ENCODE results near the gene NUDT8. TPM values are rescaled to one million over a fixed set of nuclear protein-coding genes. Genes with fewer than 3 reads are reported as not detected.
A peak's percentile ranks its signal among the peaks of the same experiment; 100 is the strongest.

Gene NUDT8
- total RNA-seq, 2 donors from 2014 or later: 11.5 to 21.8 TPM

- ATAC-seq (no peak), DNase-seq (peak in 1 of 4 donors; percentile 12)
- no peaks in the 10 kb centered on the region for H3K36me3 ChIP-seq (replicated peaks in 1 of 2; ENCODE audit: insufficient read depth in 1 of 2, low read depth in 2 of 2)
- intact Hi-C loops (cut with DNase I): loop anchor here (10.0 kb wide), 1 partner anchor 47 kb away; no protein-coding TSS in a partner anchor
- H3K27ac ChIP-seq: no peak overlapping the region
- no peaks in the 10 kb centered on the region for H3K27me3 ChIP-seq
- no peak for TF ChIP-seq POLR2A (IDR thresholded peaks at IDR 0.05)
- no peak for TF ChIP-seq CTCF (IDR thresholded peaks at IDR 0.05)
- no peak overlapping the region for H3K4me3 ChIP-seq
- 54 to 77% methylated on average over 9 to 24 of the region's 26 CpGs for WGBS, 2 donors
- H3K4me1 ChIP-seq: no peaks in the 10 kb centered on the region
- no peaks in the 10 kb centered on the region for H3K9me3 ChIP-seq
Measured at GRCh38 chr11:67667490-67668191, 37.9 kb upstream of the NUDT8 start.

GRCh38 chr11:67666676-67667489, 37.1 kb upstream of the NUDT8 start:
- Histone ChIP-seq H3K4me3 (no peak overlapping the region), H3K36me3 (replicated peaks in 1 of 2; ENCODE audit: insufficient read depth in 1 of 2, low read depth in 2 of 2) (no peaks in the 10 kb centered on the region), H3K27me3 (no peaks in the 10 kb centered on the region), H3K4me1 (no peaks in the 10 kb centered on the region), H3K27ac (no peak overlapping the region), H3K9me3 (no peaks in the 10 kb centered on the region)
- intact Hi-C loops (cut with DNase I): loop anchor here (10.0 kb wide), 1 partner anchor 48 kb away; no protein-coding TSS in a partner anchor
- no peak for ATAC-seq
- DNase-seq: no peak
- WGBS, 2 donors: 68 to 72% methylated on average over 18 to 20 of the region's 20 CpGs
- TF ChIP-seq POLR2A (IDR thresholded peaks at IDR 0.05): no peak
- TF ChIP-seq CTCF (IDR thresholded peaks at IDR 0.05): no peak

- WGBS, 2 donors: 82 to 93% methylated on average over 6 to 11 of the region's 11 CpGs
Measured at GRCh38 chr11:67666303-67666645, 36.5 kb upstream of the NUDT8 start.

GRCh38 chr11:67665541-67666302, 36.0 kb upstream of the NUDT8 start:
- Histone ChIP-seq H3K27ac (no peak overlapping the region), H3K27me3 (no peaks in the 10 kb centered on the region), H3K4me3 (no peak overlapping the region), H3K4me1 (no peaks in the 10 kb centered on the region), H3K36me3 (replicated peaks in 1 of 2; ENCODE audit: insufficient read depth in 1 of 2, low read depth in 2 of 2) (no peaks in the 10 kb centered on the region), H3K9me3 (no peaks in the 10 kb centered on the region)
- ATAC-seq (peak; percentile 74), DNase-seq (peak; percentile 48 to 62 (median 55))
- peak in 6 of 7 experiments; percentile 14 to 55 (median 50) for TF ChIP-seq CTCF (IDR thresholded peaks at IDR 0.05)
- no peak for TF ChIP-seq POLR2A (IDR thresholded peaks at IDR 0.05)
- WGBS, 2 donors: 50 to 53% methylated on average over 8 to 24 of the region's 24 CpGs
- intact Hi-C loops (cut with DNase I): loop anchor here (10.0 kb wide), 1 partner anchor 49 kb away; no protein-coding TSS in a partner anchor

More at GRCh38 chr11:67666303-67666645, 36.5 kb upstream of the NUDT8 start:
- Histone ChIP-seq H3K9me3 (no peaks in the 10 kb centered on the region), H3K27ac (no peak overlapping the region), H3K27me3 (no peaks in the 10 kb centered on the region), H3K36me3 (replicated peaks in 1 of 2; ENCODE audit: insufficient read depth in 1 of 2, low read depth in 2 of 2) (no peaks in the 10 kb centered on the region), H3K4me3 (no peak overlapping the region), H3K4me1 (no peaks in the 10 kb centered on the region)
- no peak for ATAC-seq
- intact Hi-C loops (cut with DNase I): loop anchor here (10.0 kb wide), 1 partner anchor 49 kb away; no protein-coding TSS in a partner anchor
- TF ChIP-seq POLR2A (IDR thresholded peaks at IDR 0.05) (no peak), CTCF (IDR thresholded peaks at IDR 0.05) (no peak)
- no peak for DNase-seq
